ENCODE data around the gene ARMCX2. TPM values are rescaled to one million over a fixed set of nuclear protein-coding genes. Genes with fewer than 3 reads are reported as not detected.
A peak's percentile ranks its signal among the peaks of the same experiment; 100 is the strongest.

Gene ARMCX2
- total RNA-seq, 2 donors from 2014 or later: 35.9 to 37.5 TPM

GRCh38 chrX:101617211-101618191 is 42.1 kb downstream of the ARMCX2 start, which contains the start of gene ARMCX6:
Gene ARMCX6, minus strand, starts transcription at chrX:101618000. Its CDS starts 1,380 bp downstream, at chrX:101616620.
- peak; percentile 93 to 95 for ATAC-seq
- DNase-seq: peak; percentile 85
- intact Hi-C loops (cut with DNase I): no loop called here

GRCh38 chrX:101605728-101606127 is 53.9 kb downstream of the ARMCX2 start:
- intact Hi-C loops (cut with DNase I): no loop called here
- DNase-seq (no peak), ATAC-seq (no peak)

Other genes with a start within 250 kb of the ARMCX2 start
- 10 to 100 TPM in 1 of 2 donors, 1 to 10 TPM in 1; 7.6 to 10.4 TPM for gene ARMCX4, start 174.4 kb downstream of the ARMCX2 start, total RNA-seq
- gene ARMCX1, start 109.3 kb downstream of the ARMCX2 start, total RNA-seq: 10 to 100 TPM; 29.3 to 31.8 TPM
- gene ARMCX6, start 41.9 kb downstream of the ARMCX2 start, total RNA-seq: 10 to 100 TPM; 30.3 to 30.4 TPM
- gene ARMCX3, start 36.7 kb downstream of the ARMCX2 start, total RNA-seq: 10 to 100 TPM; 58.8 to 76.1 TPM

All from left cardiac atrium (tissue), 4 donors.